ENCODE measurements around the gene CSRNP3.

Gene CSRNP3

DNA sequence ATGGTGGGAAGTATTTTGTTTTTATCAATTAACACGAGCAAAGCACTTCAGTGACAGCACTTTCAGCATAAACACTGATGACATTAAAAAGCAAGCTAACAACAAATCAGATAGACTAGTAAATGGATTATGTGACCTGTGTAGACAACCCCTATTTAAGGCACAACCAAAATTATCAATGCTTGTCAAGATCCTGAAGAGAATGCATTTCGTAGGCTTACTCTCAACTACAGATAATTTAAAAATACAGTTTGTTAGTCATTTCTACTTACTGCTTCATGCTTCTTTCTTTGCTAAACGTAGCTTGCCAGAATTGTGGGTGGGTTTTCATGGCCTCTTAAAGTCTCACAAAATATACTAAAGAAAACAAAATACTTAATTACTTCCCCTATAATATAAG, 3.4 kb downstream of the CSRNP3 start:
- no peak for DNase-seq

DNA sequence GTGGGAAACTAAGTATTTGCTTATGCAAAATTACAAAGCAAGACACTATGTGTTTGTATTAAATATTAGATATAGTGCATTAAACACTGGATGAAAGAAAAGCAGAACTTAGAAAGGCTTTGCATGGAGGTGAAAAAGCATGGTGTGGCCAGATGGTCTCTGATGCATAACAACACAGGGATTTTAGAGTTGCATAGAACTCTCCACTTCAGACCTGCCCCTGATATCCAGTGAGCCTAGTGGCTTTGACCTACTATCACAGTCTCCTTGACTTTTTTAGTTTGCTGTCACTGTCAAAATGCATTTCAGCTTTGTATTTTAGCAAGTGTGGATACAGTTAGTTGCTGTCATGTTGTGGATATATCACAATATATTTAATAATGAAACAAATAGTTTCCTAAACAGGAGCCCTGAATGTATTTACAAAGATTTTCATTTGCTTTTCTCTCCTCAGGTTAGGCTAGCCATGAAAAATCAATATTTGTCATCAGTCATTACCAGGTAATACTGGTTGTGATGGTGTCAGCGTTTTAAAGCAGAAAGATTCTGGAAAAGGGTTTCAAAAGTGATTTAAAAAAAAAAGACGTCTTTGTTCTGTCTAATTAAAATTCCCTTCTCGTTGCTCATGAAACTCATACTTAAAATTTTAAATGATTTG, 5.2 kb downstream of the CSRNP3 start:
- no peak for DNase-seq

DNA sequence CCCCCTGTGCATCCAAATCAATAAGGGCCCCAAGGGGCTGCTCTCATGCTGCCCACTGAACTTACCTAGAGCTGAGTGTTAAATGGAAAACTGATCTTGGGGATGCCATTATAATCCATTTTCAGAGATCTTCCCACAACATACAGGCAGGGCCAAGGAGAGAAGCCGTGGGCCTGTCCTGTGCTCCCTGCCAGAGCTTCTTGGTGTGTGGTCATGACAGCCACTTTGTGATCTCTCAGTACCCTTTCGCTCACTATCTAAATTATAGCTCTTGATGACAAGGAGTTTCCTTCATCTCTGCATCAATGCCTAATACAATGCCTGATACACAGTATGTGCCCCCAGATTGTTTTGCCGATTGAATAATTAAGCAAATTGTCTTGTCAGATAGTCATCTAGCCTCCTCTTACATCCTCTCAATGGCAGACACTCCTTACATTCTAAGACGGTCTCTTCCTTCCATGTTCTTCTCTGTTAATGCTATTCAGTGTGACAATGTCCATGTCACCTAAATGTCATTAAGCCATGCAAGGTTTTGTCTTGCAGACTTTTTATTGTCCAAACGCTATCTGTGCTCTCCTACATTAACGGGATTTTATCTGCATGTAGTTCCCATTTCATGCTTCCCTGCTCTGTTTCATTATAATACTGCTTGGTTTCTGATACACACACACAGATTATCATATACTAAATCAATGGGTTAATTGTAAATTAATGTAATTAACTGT, 5.9 kb downstream of the CSRNP3 start:
- no peak for DNase-seq

DNA sequence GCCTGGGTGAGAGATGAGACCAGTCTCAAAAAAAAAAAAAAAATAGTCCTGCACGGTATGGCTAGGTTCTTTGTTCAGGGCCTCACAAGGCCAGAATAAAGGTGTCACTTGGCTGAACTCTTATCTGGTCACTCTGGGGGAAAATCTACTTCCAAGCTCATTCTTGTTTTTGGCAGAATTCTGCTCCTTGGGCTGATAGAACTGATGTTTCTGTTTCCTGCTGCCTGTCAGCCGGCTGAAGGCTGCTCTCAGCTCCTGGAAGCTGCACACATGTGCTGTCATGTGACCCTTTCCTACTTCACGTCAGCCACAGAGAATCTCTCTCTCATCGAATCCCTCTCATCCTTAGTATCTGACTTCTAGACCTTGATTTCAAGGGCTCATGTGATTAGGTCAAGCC, 10.4 kb downstream of the CSRNP3 start:
- DNase-seq: no peak

DNA sequence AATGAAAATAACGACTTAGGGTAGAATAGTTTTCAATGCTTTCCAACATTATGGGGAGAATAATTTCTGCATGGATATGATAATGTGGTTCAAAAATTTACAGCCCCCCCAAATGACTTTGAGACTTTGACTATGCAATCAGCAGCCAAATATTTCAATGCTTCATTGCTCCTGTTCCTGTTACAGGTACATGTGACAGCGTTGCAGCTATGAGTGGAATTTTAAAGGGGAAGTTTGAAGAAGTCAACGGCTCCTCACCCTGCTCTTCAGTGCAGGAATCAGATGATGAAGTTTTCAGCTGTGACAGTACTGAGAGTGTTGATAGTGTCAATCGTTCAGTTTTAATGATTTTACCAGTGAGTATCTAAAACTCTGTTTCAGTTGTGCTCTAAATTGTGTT, 25.1 kb downstream of the CSRNP3 start:
- DNase-seq: no peak

DNA sequence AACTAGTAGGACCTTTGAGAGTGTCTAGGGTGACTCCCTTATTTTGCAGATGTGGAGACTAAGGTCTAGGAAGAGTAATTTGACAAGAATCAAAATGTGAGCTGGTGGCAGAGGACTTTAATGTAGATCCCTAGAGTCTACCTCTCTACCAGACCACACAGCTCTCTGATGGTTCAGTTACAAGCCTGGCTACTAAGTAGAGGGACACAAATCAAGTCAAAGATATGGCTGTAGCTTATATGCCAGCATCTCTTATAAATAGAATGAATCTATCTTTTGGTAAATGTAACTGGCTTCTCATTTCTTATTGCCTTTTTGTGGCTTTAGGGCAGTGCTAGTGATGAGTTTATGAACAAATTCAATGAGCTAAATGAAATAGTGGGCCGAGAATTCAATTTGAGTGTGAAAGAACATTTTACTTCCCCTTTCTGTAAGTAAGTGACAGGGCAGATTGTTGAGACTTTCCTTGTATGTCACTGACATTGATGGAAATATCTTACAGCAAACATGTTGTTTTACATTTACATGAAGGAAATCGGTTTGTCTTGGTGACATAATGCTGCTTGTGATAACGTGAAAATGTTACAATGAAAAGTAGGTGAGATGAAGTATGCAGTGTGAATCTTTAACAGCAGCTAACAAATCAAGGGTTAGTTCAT, 28.3 kb downstream of the CSRNP3 start:
- no peak for DNase-seq

DNA sequence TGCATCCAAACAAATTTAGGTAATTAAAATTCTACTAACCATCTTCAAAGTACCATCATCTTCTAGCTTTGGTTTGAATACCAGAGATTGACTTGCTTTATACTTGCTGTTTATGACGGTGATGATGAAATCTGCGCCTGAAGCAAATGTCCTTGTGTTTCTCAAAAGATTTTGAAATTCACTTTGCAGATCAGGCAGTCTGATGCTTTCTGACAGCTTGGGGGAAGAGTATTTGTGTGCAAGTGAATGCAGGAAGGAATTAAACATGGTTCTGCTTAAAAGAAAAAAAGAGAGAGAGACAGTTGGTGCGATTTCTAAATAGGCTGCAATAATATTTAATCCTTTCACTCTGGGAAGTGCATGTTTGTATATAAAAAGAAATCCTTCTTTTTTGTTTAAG, 29.6 kb downstream of the CSRNP3 start:
- DNase-seq: no peak

DNA sequence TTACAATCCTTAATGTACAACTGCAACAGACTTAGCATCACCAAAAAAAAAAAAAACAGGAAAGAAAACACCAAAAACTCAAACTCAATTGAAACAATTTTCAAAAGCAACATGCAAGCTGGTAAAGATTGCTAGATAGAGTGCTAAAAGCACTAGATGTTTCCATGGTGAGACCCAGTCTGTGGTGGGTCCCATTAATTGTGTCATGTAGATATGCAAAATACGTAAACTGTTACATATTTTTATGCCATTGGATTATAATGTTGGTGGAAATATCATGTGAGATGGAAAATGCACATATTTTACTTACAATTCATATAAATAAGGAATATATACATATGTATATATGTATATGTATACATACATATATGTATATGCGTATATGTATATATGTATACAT, 30.5 kb downstream of the CSRNP3 start:
- no peak for DNase-seq

DNA sequence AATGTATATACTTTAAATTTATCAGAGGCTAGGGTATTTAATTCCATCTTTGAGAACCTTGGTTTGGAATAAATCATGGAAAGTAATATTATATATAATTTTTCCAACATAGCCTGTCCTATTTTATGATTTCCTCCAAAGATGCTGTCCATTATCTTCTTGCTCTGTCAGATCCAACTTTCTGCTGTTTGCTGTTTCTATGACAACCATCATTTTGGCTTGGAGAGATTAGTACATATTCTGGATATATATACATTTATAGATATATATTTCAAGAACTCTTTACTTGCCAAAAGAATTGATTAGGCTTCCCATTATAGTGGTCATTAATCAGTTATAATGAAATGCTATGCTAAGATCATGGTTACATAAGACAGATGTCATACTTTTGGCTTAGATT, 31.3 kb downstream of the CSRNP3 start:
- DNase-seq: no peak

DNA sequence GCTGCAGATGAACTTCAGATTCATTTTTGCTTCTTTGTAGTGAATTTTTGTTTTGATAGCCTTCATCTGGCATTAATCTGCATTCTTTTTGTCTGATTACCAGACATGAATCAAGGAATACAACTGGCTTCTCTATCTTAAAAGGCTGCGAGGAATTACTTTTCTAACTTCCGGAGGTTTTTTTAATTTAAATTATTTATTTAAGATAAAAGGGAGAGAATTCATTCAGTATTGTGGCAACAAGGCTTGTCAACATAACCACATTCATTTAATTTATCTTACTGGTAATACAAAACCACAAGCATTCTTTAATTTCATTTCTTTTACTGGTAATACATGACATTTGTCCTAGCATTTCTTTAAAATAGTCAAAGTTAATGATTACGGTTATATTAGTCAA, 36.0 kb downstream of the CSRNP3 start:
- no peak for DNase-seq

DNA sequence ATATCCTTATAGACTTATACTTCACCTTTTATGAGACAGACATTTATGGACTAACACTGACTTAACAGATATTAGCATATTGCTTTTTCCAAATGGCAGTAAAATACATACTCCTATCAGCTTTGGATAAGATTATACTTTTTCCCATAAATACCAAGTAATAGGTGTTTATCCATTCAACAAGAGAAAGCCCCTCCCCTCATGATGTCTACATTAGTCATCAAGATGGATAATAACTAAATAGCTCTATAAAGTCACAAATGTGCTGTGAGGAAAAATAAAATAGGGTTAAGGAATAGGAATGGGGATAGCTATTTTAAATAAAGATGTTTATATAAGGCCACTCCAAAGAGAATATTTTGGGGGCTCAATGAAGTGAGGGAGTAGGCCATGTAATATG, 39.4 kb downstream of the CSRNP3 start:
- no peak for DNase-seq

DNA sequence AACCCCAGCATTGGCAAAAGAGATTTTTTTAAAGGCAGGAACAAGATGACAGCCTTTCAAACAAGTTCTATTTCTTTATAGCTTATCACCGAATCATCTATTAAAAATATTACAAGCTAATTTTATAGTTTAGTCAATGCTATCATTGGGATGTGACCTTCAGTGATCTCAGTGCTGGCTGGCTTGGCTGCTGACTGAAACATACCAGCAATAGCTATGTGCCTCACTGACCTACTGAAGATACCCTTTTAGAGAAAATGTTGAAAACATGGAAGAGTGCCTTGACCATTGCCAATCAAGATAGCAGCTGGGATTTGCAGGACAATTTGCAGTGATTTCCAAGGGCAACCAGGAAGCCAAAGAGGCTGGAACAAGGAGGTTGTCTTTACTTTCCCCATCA, 44.0 kb downstream of the CSRNP3 start:
- no peak for DNase-seq

DNA sequence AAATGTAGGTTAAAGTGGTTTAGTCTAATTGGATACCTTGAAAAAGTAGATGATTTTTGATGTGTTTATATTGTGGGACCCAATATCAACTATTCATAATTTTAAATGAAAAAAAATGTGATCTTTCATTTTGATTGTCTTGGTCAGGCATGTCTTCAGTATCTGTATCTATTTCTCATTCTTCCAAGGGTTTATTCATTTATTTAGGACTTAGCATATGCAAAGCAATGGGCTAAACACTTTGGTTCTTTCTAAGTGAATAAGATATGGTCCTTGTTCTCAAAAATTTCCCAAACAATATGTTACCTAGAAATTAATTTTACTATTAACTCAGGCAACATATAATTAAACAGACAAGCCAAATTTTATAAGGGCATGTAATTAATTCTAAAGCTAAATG, 49.1 kb downstream of the CSRNP3 start:
- no peak for DNase-seq

DNA sequence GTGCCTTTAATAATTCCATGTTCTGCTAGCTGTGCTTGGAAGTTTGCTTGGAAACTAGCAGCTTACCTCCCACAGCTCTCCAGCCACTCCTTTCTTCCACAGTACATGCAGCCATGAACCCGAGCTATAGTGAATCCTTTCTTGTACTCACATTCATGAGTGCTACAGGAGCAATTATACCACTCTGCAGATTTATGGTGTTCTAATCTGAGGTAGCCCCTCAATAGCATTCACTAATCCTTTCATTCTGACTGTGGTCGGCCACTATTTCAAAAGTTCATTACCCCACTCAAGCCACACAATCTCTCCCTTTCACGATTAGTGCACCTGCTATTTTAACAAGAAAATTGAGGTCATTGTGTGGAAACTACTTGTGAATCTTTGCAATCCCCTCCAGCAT, 53.2 kb downstream of the CSRNP3 start:
- DNase-seq: no peak

DNA sequence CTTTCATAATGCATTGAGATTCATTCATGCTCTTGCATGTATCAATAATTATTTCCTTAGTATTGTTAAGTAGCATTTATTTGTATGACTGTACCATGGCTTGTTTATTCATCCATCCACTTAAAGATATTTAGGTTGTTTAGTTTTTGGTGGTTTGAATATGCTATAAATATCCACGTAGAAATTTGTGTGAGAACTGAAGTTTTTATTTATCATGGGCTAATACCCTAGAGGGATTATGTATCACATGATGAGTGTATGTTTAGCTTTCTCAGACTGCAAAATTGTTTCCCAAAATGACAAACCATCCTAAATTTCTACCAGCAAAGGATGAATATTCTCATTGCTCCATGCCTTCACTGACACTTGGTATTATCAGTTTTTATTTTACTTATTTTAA, 55.2 kb downstream of the CSRNP3 start:
- no peak for DNase-seq

DNA sequence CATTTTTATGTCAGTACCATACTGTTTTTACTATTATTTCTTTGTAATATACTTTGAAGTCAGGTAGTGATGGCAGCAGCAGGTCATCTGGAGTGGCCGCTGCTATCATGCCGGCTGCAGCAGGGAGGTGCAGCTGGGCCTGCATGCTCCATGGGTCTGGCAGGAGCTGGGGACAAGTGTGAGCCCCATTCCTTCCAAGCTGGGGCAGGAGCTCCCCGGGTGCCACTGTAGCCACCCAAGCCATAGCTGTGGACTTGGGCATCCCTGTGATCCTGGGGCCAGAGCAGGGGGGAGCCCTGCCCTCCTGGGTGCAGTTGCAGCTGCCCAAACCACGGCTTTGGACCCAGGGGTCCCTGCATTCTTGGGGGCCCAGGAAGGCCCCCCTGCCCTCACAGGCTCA, 59.2 kb downstream of the CSRNP3 start:
- DNase-seq: no peak

DNA sequence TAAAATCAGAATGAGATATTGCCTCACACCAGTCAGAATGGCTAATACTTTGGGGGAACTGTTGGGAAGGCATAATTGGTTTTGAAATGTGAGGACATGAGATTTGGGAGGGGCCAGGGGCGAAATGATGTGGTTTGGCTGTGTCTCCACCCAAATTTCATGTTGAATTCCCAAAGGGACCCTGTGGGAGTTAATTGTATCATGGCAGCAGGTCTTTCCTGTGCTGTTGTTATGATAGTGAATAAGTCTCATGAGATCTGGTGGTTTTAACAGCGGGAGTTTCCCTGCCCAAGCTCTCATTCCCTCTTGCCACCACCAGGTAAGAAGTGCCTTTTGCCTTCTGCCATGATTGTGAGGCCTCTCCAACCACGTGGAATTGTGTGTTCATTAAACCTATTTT, 59.6 kb downstream of the CSRNP3 start:
- no peak for DNase-seq

DNA sequence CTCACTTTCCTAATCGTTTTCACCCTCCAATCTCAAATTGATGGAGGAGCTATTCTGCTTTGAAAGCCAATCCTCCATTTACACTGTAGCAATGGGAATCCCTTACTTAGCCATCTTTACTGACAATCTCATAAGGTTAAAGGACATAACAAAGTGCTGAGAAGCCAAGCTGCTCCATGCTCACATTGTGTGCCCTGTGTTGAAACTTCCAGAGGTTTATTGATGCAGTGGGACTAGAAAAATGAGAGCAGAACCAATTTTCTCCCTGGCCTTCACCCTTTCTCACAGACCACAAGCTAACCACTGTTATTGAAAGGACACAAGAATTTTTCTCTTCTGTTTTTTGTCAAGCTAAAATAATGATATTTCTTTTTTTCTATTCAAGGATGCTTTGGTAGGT, 63.8 kb downstream of the CSRNP3 start:
- no peak for DNase-seq

DNA sequence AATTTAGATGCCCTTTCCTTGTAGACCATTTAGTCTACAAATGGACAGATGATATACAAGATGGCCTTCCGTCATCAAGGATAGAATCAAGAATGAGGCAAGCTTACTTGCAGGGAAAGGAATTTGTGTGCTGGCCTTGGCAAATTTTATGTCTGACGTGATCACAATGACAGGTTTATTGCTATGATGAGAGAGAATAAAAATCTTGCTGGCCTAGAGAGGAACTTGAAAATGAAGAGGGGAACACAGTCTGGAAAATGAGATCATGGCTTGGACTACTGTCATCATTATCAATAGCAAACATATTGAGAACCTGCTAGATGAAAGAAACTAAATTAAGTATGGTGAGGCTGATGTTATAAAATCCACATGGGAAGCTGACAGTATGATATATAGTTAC, 66.0 kb downstream of the CSRNP3 start:
- DNase-seq: no peak

DNA sequence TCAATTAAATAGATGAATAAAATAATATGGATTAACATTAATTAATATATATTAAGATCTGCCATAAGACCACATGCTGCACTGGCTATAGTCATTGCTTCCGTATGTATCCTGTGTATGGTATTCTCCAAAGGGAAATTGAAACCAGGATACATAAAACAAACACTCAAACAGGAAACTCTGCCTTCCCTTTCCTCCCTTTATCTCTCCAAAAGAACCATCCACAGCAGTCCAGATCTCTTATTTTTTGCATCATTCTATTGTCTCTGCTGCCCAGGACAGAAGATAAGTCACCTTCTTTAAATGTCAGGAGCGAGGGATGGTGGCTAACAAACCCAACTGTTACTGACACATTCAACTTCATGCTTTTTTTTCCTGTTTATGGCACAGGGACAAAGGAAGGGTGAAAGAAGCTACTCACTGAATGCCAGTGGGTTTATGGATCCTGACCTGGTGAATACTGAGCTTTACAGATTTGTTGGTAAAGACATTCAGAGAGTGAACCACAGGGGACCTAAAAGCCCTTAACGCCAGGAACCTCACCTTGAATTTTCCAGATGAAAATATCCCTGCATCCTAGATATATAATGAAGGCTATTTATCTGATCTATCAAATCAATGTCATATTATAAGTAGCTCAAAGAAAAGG, 67.5 kb downstream of the CSRNP3 start:
- no peak for DNase-seq

DNA sequence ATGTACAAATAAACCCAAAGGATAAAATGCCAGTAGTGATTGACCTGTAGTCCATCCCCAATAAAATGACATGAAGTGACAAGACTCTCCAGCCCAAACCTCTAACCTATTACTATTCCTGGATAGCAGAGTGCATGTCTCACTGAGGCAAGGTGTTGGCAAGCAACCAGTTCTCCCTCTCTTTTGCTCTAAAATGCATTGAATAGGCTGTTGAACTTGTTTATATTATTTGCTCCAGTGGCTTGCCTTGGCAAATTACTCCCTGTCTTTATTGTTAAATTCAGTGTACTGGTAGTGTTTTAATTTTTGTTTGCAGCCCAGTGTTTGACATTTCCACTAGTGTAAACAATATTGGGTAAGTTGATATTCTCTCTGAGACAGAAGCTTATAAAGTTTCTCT, 70.5 kb downstream of the CSRNP3 start:
- no peak for DNase-seq

DNA sequence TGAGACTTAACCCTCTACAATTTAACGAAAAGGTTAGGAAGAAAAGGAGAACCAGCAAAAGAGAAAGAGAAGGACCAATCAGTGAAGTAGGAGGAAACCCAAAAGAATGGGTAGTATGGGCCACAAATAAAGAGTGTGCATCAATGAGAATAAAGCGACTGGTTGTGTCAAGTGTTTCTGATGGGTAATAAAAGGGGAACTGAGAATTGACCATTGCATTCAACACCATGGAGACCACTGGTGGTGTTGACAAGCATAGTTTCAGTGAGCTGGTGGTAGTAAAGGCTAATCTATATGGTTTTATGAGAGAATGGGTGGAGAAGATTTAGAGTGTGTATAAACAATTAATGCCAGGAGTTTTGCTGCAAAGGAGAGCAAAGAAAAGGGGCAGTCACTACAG, 75.4 kb downstream of the CSRNP3 start:
- DNase-seq: no peak

DNA sequence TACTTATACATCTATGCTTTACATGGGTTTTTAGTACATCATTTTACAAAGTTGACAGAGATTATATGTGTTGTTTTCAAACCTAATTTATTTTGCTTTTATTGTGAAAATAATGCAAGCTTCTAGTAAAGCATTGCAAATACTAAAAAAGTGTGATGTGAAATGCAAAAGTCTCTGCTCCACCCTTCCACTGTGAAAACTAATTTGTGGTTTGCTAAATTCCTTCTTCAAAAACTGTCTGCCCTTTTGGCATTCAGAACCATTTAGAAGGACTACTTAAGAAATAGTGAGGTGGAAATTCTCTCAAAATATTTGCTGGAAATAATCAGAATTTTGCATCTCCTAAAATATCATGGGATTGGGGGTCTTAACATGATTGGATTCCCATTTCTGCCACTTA, 78.4 kb downstream of the CSRNP3 start:
- DNase-seq: no peak

DNA sequence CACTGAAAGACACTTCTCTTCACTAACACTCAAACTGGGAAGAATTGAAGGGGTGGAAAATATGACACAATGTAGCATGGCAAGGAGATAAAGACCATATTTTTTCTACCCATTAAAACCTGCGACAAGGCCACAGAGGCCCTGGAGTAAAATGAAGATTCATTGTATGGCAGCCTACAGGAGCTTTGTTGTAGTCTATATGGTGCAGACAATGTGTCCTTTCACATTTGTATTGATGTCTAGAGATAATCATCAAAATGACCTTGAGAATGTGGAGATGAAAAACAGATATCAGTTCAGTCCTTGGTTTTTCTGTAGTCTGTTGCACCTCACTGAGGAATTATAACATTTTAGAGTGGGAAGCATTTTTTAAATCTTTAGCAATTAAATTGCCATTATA, 80.1 kb downstream of the CSRNP3 start:
- DNase-seq: no peak

Measured in CD4-positive, alpha-beta T cell treated with Interleukin-1 beta for 1 hour (primary cell).